GM11168 (cell line): ENCODE results near the gene TENM4.
"Not testable (repeated sequence)": the region's sequence is repeated elsewhere in the genome, so short reads cannot be mapped to it uniquely, and the experiment has no call there.

Experiments used
- in situ Hi-C: fragments of 300-500 bp; cut with MboI; formaldehyde crosslinking; loops from one replicate; pipeline ENCODE4 v1.12.0; 2022; ENCODE audit warnings: low sequenced_read_pairs; ENCODE audit not compliant: unreplicated experiment

The TENM4 gene

DNA sequence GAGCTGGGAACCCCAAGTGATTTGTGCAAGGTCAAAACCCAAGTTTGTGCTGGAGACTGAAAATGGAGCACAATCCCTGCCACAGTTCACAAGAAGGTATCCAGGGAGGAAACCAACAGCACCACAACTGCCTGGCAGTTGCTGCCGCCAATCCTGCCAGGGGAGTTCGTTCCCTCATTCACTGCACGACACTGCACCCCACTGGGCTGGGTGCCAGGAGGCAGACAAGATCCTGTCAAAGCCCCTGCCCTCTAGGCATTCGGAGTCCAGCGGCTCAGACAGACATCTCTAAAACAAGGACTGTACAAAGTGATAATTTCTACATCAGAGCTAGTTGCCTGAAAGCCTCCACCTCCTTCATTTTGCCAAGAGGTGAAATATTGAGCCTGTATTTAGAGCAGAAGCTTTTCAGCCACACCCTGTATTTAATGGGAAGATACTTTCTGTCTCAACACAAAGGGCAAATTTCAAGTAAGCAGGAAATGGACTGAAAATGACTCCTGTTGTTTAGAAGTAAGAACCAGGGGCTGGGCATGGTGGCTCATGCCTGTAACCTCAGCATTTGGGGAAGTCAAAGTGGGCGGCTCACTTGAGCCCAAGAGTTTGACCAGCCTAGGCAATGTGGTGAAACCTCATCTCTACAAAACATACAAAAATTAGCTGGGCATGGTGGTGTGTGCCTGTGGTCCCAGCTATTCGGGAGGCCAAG, 588.8 kb downstream of the TENM4 start:
- in situ Hi-C loops = no loop called here

DNA sequence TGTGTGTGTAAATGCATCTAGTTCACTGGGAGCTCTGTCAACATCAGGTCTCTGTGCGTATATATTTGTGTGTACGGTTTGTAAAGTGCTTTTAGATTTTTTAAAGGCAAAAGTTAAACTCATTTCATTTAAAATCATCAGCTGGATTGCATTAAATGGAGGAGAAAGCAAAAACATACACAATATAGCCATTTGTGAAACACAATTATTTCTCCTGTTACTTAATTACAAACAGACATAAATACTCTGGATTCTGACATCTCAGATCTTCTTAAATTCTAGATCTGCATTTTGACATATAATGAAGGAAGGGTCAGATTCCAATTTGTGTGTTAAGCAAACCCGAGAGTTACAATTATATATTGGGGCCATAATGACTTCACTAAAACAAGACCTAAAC, 590.8 kb downstream of the TENM4 start:
- in situ Hi-C loops = no loop called here

DNA sequence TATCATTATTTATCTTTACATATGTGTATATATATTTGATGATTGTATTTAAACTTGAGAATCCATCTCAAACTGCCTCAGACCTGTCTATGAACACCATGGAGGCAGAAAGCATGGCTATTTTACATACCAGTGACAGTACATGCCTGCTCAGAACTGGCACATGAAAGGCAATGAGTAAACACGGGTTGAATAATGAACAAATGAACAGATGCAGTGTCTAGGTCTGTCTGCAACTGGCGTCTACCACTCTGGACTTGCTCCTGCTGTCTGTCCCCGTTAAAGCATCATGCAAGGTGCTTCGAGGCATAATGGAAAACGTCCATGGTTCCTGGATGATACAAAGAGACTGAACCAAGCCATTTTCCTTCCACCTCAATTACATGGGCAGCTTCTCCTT, 594.6 kb downstream of the TENM4 start:
- in situ Hi-C loops = no loop called here

DNA sequence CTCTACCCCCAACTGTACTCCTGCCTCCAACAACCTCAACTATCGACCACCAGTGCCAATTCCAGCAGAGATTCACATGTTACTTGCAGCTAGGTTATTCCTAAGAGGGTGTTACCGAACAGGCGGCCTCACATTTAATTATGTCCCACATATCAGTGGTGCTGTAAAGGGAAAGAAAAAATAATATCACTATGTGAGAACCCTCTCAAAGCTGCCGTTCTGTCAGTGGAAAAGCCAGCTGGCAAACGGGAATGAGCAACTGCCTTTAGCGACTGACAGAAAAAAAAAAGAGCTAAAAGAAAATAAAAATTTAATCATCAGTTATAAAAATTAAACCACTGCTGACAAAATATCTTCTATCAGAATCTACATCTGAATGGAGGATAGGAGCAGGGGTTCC, 595.3 kb downstream of the TENM4 start:
- in situ Hi-C loops = no loop called here

DNA sequence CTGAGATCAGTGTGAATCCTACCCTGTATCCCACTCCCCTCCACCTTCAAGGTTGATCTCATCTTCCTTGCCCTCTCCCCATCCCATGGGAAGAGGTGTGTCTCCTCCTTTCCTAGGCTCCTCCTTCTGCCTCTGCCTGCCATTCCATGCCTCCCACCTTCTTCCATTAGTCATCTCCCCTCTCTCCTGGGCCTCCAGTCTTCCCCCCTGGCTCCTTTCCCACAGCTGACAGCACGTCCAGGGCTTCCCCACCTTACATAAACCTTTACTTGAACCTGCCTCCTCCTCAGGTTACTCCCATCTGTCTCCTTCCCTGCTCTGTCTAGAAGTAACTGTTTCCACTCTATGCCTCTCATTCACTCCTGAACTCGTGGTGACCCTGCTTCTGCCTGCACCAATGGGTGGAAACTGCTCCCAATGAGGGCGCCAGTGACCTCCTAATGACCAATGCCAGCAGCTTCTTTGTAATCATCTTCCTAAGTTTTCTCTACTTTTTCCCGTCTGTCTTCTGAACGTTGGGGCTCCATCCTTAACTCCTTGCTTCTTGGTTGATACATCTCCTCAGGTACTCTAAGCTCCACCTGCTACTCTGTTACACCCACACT, 599.3 kb downstream of the TENM4 start:
- in situ Hi-C loops = no loop called here

DNA sequence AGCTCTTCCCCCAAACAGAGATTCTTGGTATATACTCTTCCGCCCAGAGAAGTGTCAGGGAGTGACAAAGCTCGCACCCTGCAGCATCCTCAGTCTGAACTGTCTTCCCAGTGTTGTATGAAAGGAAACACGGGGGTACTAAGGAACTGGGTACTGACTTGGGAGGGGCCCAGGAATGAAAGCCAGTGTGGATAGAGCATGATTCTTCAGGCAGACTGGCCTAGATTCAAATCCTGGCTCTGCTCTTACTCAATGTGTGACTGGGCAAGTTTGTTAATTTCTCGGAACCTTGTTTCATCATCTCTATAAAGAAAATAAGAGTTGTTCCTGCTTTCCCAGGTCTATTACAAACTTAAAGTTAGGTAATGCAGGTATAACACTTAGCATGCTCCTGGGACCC, 600.2 kb downstream of the TENM4 start:
- in situ Hi-C loops = no loop called here

DNA sequence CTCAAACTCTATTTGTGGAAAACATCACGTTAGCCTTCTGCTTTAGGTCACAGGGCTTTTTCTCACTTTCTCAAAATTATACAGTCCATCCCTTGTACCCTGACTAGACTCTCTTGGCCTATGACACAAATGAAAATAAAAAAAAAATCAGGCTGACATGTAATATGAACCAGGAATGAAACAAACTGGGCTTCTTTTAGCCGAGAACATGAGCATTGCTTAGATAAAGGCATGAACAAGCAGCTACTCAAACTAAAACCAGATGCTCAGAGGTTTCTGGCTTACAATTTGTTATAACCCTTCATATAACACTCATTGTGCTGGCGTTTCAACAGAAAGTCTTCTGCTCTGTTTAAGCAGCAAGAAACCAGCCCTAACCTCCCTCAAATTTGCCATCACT, 600.6 kb downstream of the TENM4 start:
- in situ Hi-C loops = no loop called here

DNA sequence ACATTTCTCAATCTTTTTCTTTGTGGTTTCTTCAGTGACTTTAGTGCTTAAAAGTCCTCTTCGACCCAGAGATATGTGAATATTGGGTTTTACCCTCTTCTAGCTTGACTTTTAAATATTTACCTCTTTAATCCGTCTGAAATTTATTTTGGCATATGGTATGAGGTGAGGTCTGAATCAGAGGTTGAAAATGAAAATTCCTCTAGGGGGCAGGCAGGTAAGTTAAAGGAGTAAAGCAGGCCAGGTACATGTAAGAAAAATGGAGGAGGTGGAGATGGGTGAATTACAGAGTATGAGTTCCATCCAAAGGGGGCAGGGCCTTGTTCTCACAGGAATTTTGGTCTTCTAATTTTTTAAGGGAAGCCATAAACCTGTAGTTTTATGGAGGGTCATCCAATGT, 602.4 kb downstream of the TENM4 start:
- in situ Hi-C loops = no loop called here

DNA sequence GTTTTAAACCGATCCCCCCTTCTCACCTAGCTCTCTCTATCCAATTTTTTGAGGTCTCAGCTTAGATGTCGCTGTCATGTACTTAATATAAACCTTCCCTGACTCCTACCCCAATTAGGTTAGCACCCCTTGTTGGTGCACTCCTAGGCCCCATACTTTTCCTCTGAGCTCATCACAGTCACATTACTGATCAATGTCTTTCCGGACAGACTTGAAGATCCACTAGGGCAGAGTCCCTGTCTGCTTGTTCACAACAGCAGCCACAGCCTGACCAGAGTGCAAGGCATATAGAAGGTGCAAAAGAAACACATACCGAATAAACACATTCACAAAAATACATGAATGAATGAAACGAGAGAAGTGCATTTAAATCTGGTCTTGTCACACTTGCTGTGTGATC, 605.2 kb downstream of the TENM4 start:
- in situ Hi-C loops = no loop called here

DNA sequence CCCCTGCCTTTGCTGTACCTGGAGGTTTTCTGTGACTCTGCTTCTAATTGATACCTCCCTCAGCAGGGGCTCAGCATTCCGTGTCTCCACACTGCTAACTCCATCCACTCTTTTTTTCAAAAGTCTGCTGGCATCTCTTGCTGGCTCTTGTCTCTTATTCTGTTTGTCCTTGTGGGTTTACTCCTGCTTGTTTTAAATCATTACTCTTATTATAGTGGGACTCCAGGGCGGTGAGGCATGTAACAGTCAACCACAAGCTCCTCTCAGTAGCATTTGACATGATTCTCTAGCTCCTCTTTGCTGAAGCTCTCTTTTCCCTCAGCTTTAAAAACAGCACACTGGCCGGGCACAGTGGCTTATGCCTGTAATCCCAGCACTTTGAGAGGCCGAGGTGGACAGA, 605.9 kb downstream of the TENM4 start:
- in situ Hi-C loops = no loop called here

DNA sequence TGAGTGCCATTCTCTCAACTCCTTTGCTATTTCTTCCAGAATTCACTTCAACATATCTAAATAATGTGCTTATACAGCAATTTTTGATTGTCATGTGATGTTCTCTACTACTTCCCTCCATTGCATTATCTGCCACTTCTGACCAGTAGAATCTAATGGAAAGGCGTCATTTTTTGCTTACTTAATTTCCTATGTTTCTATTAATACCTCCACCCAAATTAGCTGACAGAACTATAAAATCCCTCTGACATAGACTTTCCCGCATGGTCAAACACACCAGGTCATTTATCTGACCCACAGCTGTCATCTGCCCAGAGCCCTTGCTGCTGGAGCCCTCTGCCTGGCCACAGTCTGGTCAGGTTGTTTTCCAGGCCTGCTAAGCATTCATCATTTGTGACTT, 607.6 kb downstream of the TENM4 start:
- in situ Hi-C loops = no loop called here

DNA sequence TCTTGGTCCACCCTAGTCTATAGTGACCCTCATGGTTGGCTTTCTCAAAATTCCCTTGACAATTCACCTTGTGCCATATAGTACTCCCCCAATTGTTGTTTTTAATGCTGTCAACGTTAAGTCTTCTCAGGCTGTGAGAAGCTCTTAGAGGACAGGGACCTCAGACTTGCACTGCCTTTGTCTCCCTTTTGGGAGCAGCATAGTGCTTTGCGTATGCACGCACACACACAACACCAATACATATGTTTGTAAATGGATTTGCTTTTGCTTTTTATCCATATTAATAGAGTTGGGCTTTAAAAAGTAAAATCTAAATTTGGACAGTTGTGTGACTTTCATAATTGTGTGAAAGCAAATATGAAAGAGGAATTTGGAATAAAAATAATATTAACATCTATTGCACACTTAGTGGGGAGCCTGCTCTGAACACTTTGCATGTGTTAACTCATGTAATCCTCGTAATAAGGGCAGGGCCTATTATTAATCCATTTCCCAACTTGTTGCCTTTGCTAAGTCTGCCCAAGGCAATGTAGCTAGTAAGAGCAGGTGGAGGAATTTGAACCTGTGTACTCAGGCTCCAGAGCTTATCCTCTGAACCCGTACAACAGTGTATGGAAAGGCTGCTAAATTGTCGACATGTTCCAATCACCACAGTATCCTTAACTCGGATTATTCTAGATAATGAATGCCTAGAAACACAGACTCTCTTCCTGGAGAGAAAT, 608.4 kb downstream of the TENM4 start:
- in situ Hi-C loops = no loop called here

DNA sequence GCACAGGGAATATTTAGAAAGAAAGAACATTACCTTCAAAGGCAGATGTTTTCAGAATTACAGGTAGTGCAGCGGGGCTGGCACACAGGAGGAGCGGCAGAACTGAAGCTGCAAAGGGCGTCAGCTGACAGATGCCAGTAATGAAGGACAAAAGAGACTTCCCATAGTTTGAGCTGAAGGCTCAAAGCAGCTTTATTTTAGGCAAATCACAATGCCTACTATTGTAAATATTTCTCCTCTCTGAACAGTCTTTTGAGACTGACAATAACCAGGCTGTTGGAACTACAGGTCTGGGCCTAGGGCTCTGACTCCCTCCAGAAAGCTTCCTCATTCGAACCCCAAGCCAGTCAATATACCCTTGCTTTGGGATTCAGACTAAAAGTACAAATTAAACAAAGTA, 609.3 kb downstream of the TENM4 start:
- in situ Hi-C loops = no loop called here

DNA sequence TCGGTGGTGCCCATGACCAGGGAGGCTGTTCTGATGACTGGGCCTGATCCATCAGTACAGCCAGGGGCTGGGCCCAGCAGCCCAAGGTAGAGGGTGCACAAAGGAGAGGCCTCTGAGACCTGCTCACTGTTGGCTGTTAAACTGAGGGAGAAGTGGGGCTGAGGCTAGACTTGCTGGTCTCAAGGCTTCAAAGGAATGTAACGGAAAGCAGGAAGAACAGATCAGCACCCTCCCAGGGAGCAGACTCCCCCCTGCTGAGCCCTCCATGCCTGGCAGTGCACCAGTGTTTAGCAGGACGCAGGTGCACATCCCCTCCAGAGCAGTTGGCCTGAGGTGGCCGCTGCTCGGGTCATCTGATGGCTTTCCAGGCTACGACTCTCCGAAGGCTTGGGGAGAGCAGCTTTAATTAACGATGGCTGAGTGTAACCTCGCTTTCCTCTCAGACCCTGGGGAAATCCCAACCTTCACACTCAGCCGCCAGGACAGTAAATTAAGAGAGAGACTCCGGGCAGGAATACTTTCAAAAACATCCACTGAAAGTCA, 610.5 kb downstream of the TENM4 start:
- in situ Hi-C loops = no loop called here

DNA sequence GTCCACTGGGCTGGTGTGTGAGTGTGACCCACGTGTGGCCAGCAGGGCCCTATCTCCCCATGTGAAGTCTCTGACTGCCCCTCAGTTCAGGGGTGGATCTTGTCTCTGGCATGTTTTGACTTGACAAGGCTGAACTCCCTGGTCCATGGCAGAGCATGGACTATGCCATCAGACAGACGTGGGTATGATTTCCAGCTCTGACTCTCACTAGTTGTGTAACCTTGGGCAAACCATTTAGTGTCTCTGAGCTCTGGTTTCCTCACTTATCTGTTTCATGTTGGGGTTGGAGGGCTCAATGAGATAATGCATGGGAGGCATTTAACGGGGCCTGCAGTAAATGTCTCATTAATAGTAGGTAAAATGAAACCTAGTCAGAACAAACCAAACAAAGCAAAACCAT, 611.7 kb downstream of the TENM4 start:
- in situ Hi-C loops = no loop called here

DNA sequence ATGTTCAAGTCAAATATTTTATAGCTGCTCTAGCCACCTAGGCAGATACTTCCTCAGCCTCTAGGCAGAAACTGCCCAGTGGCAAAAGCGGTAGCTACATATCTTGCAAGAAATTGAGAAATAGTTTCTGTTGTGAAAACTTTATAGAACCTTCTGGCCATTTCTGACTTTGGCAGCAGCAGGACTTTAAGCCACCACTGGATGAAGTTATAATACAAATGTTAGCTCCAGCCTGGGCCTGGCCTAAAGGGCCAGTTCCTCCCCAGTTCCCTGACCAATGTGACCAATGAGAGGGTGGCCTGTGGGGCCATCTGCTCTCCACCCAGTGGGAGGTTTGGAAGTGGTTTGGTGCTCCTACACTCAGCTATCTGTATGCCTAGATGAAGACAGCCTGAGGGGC, 612.2 kb downstream of the TENM4 start:
- in situ Hi-C loops = no loop called here

DNA sequence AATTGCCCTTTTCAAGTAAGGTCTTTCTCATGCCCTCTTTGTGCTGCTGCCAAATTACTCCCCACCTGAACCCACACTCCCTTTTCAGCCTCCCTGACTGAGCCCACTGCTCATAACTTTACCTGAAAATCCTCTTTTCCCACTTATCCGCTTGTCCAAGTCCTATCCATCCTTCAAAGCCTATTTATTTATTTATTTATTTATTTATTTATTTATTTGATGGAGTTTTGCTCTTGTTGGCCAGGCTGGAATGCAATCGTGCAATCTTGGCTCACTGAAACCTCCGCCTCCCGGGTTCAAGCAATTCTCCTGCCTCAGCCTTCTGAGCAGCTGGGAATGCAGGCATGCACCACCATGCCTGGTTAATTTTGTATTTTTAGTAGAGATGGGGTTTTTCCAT, 613.5 kb downstream of the TENM4 start:
- in situ Hi-C loops = not testable (repeated sequence)

DNA sequence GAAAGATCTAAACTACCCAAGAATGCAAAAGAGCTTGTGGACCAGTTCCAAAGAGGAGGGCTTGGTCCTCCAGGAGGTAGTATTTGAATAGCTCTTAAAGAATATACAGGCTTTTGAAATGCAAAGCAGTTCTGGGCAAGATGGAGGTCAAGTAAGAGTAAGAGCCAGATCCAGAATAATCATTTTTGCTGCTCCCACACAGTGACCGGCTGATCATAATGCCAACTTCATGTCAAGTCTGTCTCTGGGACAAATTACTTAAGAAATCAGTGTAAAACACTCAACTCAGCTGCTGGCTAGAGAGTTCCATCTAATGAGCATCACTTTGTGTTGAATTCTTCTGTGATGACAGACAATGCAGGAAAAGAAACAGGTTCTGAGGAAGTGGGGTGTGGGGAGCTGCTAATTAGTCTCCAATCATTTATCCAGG, 615.2 kb downstream of the TENM4 start:
- in situ Hi-C loops = no loop called here

DNA sequence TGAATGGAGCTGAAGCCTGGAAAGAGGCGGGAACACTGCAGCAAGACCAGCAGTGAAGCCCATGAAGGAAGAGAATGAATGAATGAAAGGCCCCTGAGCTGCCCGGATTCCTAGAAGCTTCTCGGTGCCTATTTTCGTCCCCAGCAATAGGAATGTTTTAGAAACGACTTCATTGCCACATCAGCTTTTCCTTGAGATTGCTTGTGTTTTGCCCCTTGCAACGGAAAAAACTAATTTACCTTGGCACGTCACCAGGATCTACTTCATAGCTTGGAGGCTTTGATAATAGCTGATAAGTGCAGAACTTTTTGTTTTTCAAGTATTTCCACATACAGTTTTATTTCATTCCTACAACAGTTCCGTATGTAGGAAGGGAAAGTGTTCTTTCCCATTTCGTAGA, 617.2 kb downstream of the TENM4 start:
- in situ Hi-C loops = no loop called here

DNA sequence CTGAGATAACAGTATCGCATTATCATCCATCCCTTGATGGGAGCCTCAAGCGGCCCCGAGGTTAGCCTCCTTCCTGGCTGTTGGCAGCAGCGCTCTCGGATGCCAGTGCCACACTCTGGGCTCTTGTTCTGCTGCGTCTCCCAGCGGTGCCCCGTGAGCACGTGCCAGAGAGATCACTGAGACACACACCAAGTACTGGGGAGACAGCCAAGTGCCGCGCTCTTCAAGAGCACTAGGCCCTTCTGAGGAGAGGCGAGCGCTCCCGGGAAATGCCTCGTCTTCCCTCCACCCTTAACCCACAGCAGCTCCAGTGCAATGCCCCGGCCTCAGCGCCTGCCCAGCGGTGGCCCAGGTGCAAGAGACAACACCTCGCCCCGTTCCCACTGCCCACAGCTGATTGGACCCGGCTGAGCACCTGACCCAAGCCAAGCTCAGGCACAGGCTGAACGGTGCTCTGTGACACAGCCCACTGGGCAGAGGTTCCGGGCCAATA, 617.9 kb downstream of the TENM4 start:
- in situ Hi-C loops = no loop called here
